ENCODE measurements around the gene AUP1. TPM values are rescaled to one million over a fixed set of nuclear protein-coding genes. Genes with fewer than 3 reads are reported as not detected.

The AUP1 gene
- total RNA-seq, 2 donors from 2014 or later, result 76.3 to 88.9 TPM

DNA sequence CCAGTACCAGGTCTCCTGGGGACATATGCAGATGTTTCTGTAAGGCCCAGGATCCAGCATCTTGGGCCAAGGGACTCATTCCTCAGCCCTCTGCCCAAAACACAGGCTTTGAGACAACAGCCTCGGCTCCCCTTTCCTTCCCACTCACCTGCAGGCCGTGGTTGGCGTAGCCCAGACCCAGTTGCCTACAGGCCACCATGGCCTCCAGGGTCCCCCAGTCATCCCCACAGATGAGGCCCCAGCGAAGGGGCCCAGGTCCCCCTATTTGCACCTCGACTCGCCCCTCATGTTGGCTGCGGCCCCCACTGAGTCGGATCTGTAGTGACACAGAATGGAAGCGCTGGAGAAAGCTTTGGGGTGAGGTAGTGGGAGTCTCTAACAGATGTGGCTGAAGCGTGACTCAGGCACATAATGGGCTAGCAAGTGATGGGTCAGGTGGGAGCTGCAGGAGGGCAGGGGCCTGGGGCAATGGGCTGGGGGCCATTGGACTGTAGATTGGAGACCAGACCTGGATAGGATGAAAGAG, 6.0 kb upstream of the AUP1 start:
- H3K4me1 Mint-ChIP-seq, result peaks cover 11% of the 10 kb centered on the region
- H3K4me3 ChIP-seq (ENCODE audit: low read length), result no peak overlapping the region
- no peaks in the 10 kb centered on the region for H3K9me3 Mint-ChIP-seq
- H3K27ac Mint-ChIP-seq, result no peak overlapping the region
- no peak overlapping the region for H3K4me3 Mint-ChIP-seq
- 96 to 100% methylated on average over 4 to 10 of the region's 10 CpGs for WGBS, 2 experiments (ENCODE audit: insufficient coverage in 1 of 2, insufficient read length in 1 of 2)
- H3K27me3 Mint-ChIP-seq (ENCODE audit: insufficient read depth), result peaks cover 2% of the 10 kb centered on the region
- H3K36me3 ChIP-seq (ENCODE audit: control insufficient read depth, insufficient read depth, low read length), result peaks cover 9% of the 10 kb centered on the region
- H3K4me1 ChIP-seq (ENCODE audit: control insufficient read depth, insufficient read depth, low read length), result no peaks in the 10 kb centered on the region
- no peak overlapping the region for H3K9ac ChIP-seq (ENCODE audit: extremely low read depth, low read length, poor library complexity, severe bottlenecking)
- no peak overlapping the region for H3K27ac ChIP-seq (ENCODE audit: low read depth, low read length)
- DNase-seq, result no peak
- H3K9me3 ChIP-seq (ENCODE audit: control insufficient read depth, low read length), result no peaks in the 10 kb centered on the region
- no peaks in the 10 kb centered on the region for H3K27me3 ChIP-seq (ENCODE audit: control insufficient read depth, insufficient read depth, low read length, poor library complexity, severe bottlenecking)
- H3K36me3 Mint-ChIP-seq (ENCODE audit: low read depth), result peaks cover 13% of the 10 kb centered on the region
- TF ChIP-seq, protein P1, sequence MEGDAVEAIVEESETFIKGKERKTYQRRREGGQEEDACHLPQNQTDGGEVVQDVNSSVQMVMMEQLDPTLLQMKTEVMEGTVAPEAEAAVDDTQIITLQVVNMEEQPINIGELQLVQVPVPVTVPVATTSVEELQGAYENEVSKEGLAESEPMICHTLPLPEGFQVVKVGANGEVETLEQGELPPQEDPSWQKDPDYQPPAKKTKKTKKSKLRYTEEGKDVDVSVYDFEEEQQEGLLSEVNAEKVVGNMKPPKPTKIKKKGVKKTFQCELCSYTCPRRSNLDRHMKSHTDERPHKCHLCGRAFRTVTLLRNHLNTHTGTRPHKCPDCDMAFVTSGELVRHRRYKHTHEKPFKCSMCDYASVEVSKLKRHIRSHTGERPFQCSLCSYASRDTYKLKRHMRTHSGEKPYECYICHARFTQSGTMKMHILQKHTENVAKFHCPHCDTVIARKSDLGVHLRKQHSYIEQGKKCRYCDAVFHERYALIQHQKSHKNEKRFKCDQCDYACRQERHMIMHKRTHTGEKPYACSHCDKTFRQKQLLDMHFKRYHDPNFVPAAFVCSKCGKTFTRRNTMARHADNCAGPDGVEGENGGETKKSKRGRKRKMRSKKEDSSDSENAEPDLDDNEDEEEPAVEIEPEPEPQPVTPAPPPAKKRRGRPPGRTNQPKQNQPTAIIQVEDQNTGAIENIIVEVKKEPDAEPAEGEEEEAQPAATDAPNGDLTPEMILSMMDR (conservative IDR thresholded peaks at IDR 0.05), result no peak

DNA sequence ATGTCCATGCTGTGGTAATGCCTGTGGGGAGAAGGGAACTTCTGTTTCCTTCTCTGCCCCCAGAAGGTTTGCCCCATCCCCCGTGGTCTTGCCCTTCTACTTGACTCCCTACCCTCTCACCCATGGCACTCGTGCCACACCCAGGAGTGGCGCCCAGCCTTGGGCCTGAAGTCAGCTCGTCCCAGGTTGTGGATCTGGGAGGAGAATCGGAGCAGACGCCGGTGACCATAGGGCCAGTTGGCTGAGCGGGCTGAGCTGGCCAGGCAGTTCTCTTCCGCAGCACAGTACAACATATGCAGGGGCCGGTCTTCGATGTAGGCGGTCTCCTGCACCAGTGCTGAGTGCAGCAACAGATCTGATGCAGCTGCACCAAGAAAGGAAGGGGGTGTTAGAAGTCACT, 4.9 kb upstream of the AUP1 start:
- peaks cover 2% of the 10 kb centered on the region for H3K27me3 Mint-ChIP-seq (ENCODE audit: insufficient read depth)
- no peak overlapping the region for H3K4me3 Mint-ChIP-seq
- DNase-seq, result no peak
- 94 to 100% methylated on average over 4 to 12 of the region's 12 CpGs for WGBS, 2 experiments (ENCODE audit: insufficient coverage in 1 of 2, insufficient read length in 1 of 2)
- no peak overlapping the region for H3K9ac ChIP-seq (ENCODE audit: extremely low read depth, low read length, poor library complexity, severe bottlenecking)
- TF ChIP-seq, protein P1 (conservative IDR thresholded peaks at IDR 0.05), result no peak
- peaks cover 11% of the 10 kb centered on the region for H3K4me1 Mint-ChIP-seq
- no peaks in the 10 kb centered on the region for H3K4me1 ChIP-seq (ENCODE audit: control insufficient read depth, insufficient read depth, low read length)
- H3K27ac Mint-ChIP-seq, result no peak overlapping the region
- no peaks in the 10 kb centered on the region for H3K27me3 ChIP-seq (ENCODE audit: control insufficient read depth, insufficient read depth, low read length, poor library complexity, severe bottlenecking)
- no peaks in the 10 kb centered on the region for H3K9me3 ChIP-seq (ENCODE audit: control insufficient read depth, low read length)
- H3K9me3 Mint-ChIP-seq, result no peaks in the 10 kb centered on the region
- H3K36me3 Mint-ChIP-seq (ENCODE audit: low read depth), result peaks cover 13% of the 10 kb centered on the region
- peaks cover 9% of the 10 kb centered on the region for H3K36me3 ChIP-seq (ENCODE audit: control insufficient read depth, insufficient read depth, low read length)
- H3K27ac ChIP-seq (ENCODE audit: low read depth, low read length), result no peak overlapping the region
- no peak overlapping the region for H3K4me3 ChIP-seq (ENCODE audit: low read length)

DNA sequence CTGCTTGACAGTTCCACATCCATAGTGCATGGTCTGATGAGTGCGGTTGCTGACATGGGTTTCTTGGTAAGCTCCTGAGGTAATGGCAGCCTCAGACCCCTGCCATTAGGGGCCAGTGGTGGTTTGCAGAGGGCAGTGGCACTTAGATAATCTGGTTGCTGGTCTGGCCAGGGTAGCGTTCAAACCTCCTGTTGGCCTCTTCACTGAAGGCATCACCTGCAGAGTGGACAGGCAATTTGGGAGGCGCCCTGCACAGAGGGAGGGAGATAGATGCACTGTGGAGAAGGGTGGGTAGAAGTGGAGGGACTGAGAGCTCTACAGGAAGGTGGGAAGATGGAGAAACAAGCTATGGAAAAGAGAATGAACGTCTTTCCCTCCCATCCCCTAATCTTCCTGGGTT, 4.0 kb upstream of the AUP1 start:
- no peak for DNase-seq
- H3K9ac ChIP-seq (ENCODE audit: extremely low read depth, low read length, poor library complexity, severe bottlenecking), result no peak overlapping the region
- TF ChIP-seq, protein P1 (conservative IDR thresholded peaks at IDR 0.05), result no peak
- Mint-ChIP-seq H3K27me3 (ENCODE audit: insufficient read depth) (peaks cover 1% of the 10 kb centered on the region), H3K27ac (no peak overlapping the region), H3K4me1 (peaks cover 11% of the 10 kb centered on the region), H3K36me3 (ENCODE audit: low read depth) (peaks cover 13% of the 10 kb centered on the region), H3K9me3 (no peaks in the 10 kb centered on the region), H3K4me3 (no peak overlapping the region)
- no peaks in the 10 kb centered on the region for H3K4me1 ChIP-seq (ENCODE audit: control insufficient read depth, insufficient read depth, low read length)
- H3K9me3 ChIP-seq (ENCODE audit: control insufficient read depth, low read length), result no peaks in the 10 kb centered on the region
- H3K4me3 ChIP-seq (ENCODE audit: low read length), result no peak overlapping the region
- peaks cover 9% of the 10 kb centered on the region for H3K36me3 ChIP-seq (ENCODE audit: control insufficient read depth, insufficient read depth, low read length)
- WGBS, 2 experiments (ENCODE audit: insufficient coverage in 1 of 2, insufficient read length in 1 of 2), result 93 to 94% methylated on average over 2 to 4 of the region's 4 CpGs
- H3K27me3 ChIP-seq (ENCODE audit: control insufficient read depth, insufficient read depth, low read length, poor library complexity, severe bottlenecking), result no peaks in the 10 kb centered on the region
- H3K27ac ChIP-seq (ENCODE audit: low read depth, low read length), result no peak overlapping the region

Data from endodermal cell (in vitro differentiated cells).